OCI-LY3 (cell line): ENCODE data around the gene INSRR.

Source experiments
- CTCF ChIP-seq: fragments of 200-600, 300-600 bp; sonication (generic); IDR thresholded peaks from 2 replicates; pipeline ENCODE4 v1.5.1; 2014; ENCODE audit warnings: antibody characterized with exemption, low read length, low read depth
- EZH2phosphoT487 ChIP-seq: fragments of 200-600 bp; shearing (Covaris generic); IDR thresholded peaks from 2 replicates; pipeline ENCODE4 v1.6.1; 2018; ENCODE audit warnings: antibody characterized with exemption, mixed run types, low read depth

- TF ChIP-seq EZH2phosphoT487 (no peak), CTCF (no peak)
Measured at GRCh38 chr1:156865258-156865657, 6.3 kb upstream of the INSRR start.
